Stimulated activated CD8-positive, alpha-beta memory T cell treated with anti-CD3 and anti-CD28 coated beads, Interleukin-4, amount 100 ng/mL, for 24 hours (primary cell): ENCODE data around the gene RGS12.

Experiments used
- DNase-seq: peaks from one replicate; pipeline ENCODE4 v3.0.0-alpha.2; 2020; ENCODE audit warnings: low read depth

The RGS12 gene

GRCh38 chr4:3311489-3312171 lies 18.8 kb downstream of the RGS12 start:
- DNase-seq: no peak

GRCh38 chr4:3312362-3312761 lies 19.5 kb downstream of the RGS12 start:
- no peak for DNase-seq

DNA sequence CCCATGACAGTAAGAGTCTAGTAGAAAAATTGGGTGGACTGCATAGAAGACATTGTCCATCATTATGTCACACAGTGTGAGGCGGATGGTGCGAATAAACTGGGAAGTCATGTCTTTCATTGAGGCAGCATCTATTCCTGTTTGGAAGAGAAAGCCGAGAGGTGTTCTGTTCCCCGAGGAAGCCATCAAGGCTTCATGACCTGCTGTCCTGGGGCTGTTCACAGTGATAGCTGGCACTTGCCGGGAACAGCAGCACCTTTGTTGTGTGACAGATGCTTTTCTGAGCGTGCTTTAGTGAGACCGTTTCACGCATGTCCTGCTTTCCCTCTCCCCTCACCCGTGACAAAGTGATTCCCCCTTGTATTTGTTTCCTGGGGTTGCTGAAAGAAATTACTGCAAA lies 20.3 kb downstream of the RGS12 start:
- no peak for DNase-seq

GRCh38 chr4:3313556-3314228 lies 20.9 kb downstream of the RGS12 start:
- no peak for DNase-seq

- no peak for DNase-seq
Observed at GRCh38 chr4:3314706-3315260, 22.0 kb downstream of the RGS12 start.

DNA sequence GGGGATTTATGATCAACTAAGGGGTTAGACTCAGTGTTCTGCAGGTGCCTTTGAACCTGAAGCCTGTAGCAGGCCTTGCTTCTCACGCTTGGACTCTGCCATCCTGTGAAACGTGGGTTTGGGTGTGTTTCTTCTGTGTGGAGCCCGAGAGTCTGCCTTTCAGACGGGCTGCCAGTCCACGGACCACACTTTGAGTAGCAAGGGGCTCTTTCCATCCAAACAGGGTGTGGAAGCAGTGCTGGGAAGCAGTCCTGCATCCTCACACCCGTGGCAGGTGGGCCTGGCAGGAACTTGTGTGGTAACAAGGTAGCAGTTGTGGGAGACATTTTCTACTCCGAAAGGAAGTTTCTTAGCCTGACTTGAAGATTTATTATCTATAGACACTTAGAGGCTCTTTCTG lies 22.7 kb downstream of the RGS12 start:
- DNase-seq: no peak

GRCh38 chr4:3316146-3316545 lies 23.3 kb downstream of the RGS12 start:
- no peak for DNase-seq

- DNase-seq: no peak
Observed at GRCh38 chr4:3317011-3317655, 24.3 kb downstream of the RGS12 start.

GRCh38 chr4:3317656-3318211 lies 24.9 kb downstream of the RGS12 start:
- no peak for DNase-seq

- no peak for DNase-seq
Observed at GRCh38 chr4:3318561-3319021, 25.8 kb downstream of the RGS12 start.

DNA sequence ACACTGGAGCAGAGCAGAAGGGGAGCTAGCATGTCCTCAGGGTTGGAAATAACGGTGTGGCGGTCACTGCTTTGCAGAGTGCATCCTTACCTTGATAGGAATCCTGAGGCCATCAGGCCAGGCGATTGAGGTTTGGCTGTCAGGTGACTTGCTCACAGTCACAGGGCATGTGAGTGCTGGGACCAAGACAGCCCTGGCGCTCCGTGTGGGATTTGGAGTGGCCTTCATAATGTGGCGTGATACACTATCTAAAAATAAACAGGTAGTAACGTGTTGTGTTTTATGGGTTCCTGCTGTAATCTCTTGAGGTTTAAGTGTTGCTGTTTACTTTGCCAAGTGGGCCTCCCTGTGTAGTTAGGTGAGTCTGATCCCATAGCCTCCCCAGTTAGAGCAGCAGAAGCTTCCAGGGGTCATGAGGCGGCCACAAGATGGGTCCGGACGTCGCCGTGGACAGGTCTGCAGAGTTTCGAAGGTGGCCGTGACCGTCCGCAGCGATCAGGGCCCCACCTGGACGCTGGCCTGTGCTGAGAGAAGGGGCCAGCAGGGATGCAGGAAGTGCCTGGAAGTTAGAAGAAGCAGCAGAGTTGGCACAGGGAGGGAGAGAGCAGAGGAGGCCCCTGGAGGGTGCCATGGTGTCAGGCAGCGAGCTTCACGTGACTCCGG lies 27.7 kb downstream of the RGS12 start:
- no peak for DNase-seq

- no peak for DNase-seq
Observed at GRCh38 chr4:3321295-3321889, 28.6 kb downstream of the RGS12 start.

GRCh38 chr4:3322059-3322550 lies 29.3 kb downstream of the RGS12 start:
- DNase-seq: no peak

DNA sequence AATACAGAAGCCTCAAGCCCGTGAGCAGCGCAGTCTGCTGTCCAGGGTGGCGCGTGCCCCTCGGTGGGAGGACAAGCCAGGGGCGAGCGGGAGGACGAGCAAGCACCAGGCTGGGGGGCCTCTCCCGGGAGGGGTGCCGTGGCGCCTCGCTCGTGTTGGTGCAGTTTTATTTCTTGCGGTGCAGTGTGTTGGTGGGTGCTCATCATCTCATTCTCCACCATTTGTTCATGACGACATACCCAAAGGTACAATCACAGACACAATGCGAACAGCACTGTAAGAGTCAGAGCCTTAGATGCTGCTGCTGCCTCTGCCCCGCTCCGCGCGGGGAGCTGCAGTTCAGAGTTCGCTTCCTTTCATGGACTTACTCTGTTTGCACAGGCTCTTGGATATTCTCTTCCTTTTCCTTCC lies 30.3 kb downstream of the RGS12 start:
- DNase-seq: no peak

DNA sequence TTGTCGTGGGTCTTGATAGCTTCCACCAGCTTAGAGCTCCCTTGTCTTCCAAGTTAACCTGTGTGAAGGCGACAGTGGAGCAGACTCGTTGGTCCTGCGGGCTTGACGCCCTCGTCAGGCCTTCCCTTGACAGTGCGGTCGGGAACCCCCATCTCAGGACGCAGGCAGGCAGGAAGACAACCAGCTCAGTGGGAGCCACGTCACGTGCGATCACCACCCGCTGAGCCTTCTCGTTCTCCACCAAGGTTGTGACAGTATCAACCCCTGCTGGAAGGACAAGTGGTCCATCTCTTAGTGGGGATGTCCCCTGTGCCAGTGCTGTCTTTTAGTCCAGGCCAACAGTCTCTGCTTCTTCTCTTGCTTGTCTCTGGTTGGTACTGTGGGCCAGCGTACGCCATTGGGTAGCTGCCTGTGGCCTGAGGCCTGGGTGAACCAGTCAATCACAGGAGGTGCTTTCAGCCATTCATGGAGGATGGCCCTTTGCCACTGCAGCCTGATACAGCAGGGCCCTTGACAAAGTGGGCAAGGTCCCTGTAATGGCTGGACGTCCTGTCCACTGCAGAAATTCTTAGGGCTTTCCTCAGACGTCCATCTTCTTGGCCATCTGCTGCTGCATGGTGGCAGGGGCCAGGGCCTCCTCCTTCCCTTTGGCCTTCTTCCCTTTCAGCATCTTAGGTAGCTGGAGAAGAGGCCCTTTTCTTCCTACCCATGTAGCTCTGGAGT lies 31.4 kb downstream of the RGS12 start:
- DNase-seq: no peak

DNA sequence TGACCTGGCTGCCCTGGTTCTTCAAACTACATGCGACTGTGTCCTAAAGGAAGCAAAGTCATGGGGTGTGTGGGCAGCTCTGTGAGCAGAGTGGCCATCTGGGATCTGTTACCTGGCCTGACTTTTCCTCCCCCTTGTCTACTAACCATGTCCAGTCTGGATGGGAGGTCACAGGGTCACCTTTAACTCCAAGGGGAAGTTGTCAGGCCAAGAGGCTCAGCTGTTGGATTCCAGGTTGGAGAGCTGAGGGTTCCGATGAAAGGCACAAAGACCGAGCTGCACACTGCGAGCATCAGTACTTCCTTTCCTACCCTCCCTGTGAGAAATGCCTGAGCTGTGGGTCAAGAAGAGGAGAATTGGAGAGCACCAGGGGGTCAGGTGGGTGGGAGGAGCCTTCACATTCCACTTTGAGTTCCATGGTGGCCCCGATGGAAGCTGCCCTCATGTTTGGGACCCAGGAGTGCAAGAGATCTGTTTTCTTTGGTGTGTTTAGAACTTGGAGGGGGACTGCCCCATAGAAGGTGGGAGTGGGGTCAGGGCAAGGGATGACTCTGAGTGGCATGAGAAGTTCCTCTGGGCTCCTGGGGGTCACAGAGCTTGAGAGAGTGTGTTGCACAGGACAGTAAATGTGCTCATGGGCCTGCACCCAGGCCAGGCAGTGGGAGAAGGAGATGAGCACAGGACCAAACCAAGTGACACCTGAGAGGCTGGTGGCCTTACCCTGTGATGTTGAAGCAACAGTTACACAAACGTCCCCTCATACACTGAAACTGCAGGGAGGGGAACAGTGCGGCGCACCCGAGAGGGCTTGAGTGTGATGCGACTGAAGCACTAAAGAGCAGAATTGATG lies 36.2 kb downstream of the RGS12 start:
- no peak for DNase-seq

DNA sequence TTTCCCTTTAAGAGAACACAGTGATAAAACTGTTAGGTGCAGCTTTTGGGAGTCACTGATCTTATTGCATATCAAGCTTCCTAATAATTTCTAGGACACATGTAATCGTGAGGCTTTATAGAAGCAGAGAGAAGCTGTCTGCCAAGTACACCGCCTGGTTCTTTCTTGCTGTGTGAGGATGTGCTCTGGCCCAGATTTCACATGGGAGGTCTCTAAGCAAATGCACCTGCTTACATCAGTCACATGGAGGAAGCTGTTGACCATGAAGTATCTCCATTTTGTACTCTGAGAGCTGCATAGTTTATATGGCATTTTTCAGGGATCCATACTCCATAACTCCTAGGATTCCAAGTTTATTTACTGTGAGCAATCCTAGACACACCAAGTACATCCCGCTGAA lies 37.1 kb downstream of the RGS12 start:
- no peak for DNase-seq

GRCh38 chr4:3330707-3331106 lies 37.9 kb downstream of the RGS12 start:
- no peak for DNase-seq

GRCh38 chr4:3331511-3332394 lies 38.9 kb downstream of the RGS12 start:
- no peak for DNase-seq
